ENCODE data around the gene PREPL.
"Not testable (repeated sequence)": the region's sequence is repeated elsewhere in the genome, so short reads cannot be mapped to it uniquely, and the experiment has no call there.

Gene PREPL

GRCh38 chr2:44347526-44347925 is 13.8 kb downstream of the PREPL start:
- no peak for DNase-seq

GRCh38 chr2:44342854-44343253 is 18.4 kb downstream of the PREPL start:
- no peak for DNase-seq

GRCh38 chr2:44335806-44336538 is 25.3 kb downstream of the PREPL start:
- DNase-seq = peak; percentile 59

GRCh38 chr2:44333994-44334393 is 27.3 kb downstream of the PREPL start:
- no peak for DNase-seq

- peak; percentile 30 for DNase-seq
Observed at GRCh38 chr2:44330801-44331200, 30.5 kb downstream of the PREPL start.

- DNase-seq = no peak
Observed at GRCh38 chr2:44329343-44329742, 32.0 kb downstream of the PREPL start.

GRCh38 chr2:44328750-44329149 is 32.5 kb downstream of the PREPL start:
- no peak for DNase-seq

- DNase-seq = no peak
Observed at GRCh38 chr2:44326548-44327264, 34.6 kb downstream of the PREPL start.

- DNase-seq = no peak
Observed at GRCh38 chr2:44325897-44326296, 35.4 kb downstream of the PREPL start.

- DNase-seq = peak; percentile 48
Observed at GRCh38 chr2:44324971-44325426, 36.3 kb downstream of the PREPL start.

- DNase-seq = no peak
Observed at GRCh38 chr2:44321360-44321759, 39.9 kb downstream of the PREPL start.

GRCh38 chr2:44320832-44321231 is 40.5 kb downstream of the PREPL start:
- no peak for DNase-seq

GRCh38 chr2:44315945-44316344 is 45.3 kb downstream of the PREPL start:
- DNase-seq = no peak

- no peak for DNase-seq
Observed at GRCh38 chr2:44314362-44314761, 46.9 kb downstream of the PREPL start.

- no peak for DNase-seq
Observed at GRCh38 chr2:44310287-44310686, 51.0 kb downstream of the PREPL start.

- DNase-seq = no peak
Observed at GRCh38 chr2:44305882-44306281, 55.4 kb downstream of the PREPL start.

GRCh38 chr2:44304258-44304657 is 57.0 kb downstream of the PREPL start:
- DNase-seq = no peak

GRCh38 chr2:44303766-44304165 is 57.5 kb downstream of the PREPL start:
- not testable (repeated sequence) for DNase-seq

GRCh38 chr2:44301111-44301510 is 60.2 kb downstream of the PREPL start:
- no peak for DNase-seq

- no peak for DNase-seq
Observed at GRCh38 chr2:44299635-44300034, 61.7 kb downstream of the PREPL start.

GRCh38 chr2:44297431-44297830 is 63.9 kb downstream of the PREPL start:
- DNase-seq = no peak

GRCh38 chr2:44296653-44297052 is 64.6 kb downstream of the PREPL start:
- DNase-seq = no peak

GRCh38 chr2:44295633-44296359 is 65.5 kb downstream of the PREPL start:
- no peak for DNase-seq

GRCh38 chr2:44295113-44295512 is 66.2 kb downstream of the PREPL start:
- DNase-seq = no peak

Measured in EL (cell line).